ENCODE data around the gene CRTC1. TPM values are rescaled to one million over a fixed set of nuclear protein-coding genes. Genes with fewer than 3 reads are reported as not detected.

Gene CRTC1
- total RNA-seq, 1 experiment from 2014 or later, result 18.1 TPM

- no peaks in the 10 kb centered on the region for H3K36me3 ChIP-seq (ENCODE audit: insufficient read depth, low read length, poor library complexity, severe bottlenecking)
- no peaks in the 10 kb centered on the region for H3K27me3 ChIP-seq (replicated peaks; ENCODE audit: insufficient read depth, low read depth, low read length, poor library complexity)
- ChIA-PET POLR2A (ENCODE audit: low non-redundant PET) (no interaction called here), CTCF (no interaction called here)
- no peaks in the 10 kb centered on the region for H3K4me1 ChIP-seq (ENCODE audit: insufficient read depth, low read length, poor library complexity, severe bottlenecking)
- H3K9me3 ChIP-seq (ENCODE audit: low read depth, low read length, poor library complexity, severe bottlenecking), result no peaks in the 10 kb centered on the region
- intact Hi-C loops (cut with micrococcal nuclease; ENCODE audit: unreplicated experiment), result no loop called here
- H3K27ac ChIP-seq (ENCODE audit: low read depth, low read length, poor library complexity, severe bottlenecking), result no peak overlapping the region
- TF ChIP-seq CTCF (conservative IDR thresholded peaks at IDR 0.05; ENCODE audit: low read depth, low read length) (no peak), EZH2 (IDR thresholded peaks at IDR 0.05; ENCODE audit: borderline replicate concordance, low read depth, low read length, poor library complexity, severe bottlenecking) (no peak)
- no TSS peak for BruUV-seq (replicated peaks)
- DNase-seq (ENCODE audit: low spot score), result no peak
- no peak overlapping the region for H3K4me3 ChIP-seq (ENCODE audit: low read depth, low read length, poor library complexity, severe bottlenecking)
These were observed 25.2 kb downstream of the CRTC1 start for GRCh38 chr19:18708452-18709231.

- no peak for DNase-seq (ENCODE audit: low spot score)
- CTCF ChIA-PET, result no interaction called here
These were observed 26.1 kb downstream of the CRTC1 start for GRCh38 chr19:18709546-18709945.

GRCh38 chr19:18710186-18710585, 26.7 kb downstream of the CRTC1 start:
- BruUV-seq (replicated peaks), result no TSS peak
- no peaks in the 10 kb centered on the region for H3K36me3 ChIP-seq (ENCODE audit: insufficient read depth, low read length, poor library complexity, severe bottlenecking)
- H3K4me1 ChIP-seq (ENCODE audit: insufficient read depth, low read length, poor library complexity, severe bottlenecking), result no peaks in the 10 kb centered on the region
- intact Hi-C loops (cut with micrococcal nuclease; ENCODE audit: unreplicated experiment), result no loop called here
- ChIA-PET CTCF (no interaction called here), POLR2A (ENCODE audit: low non-redundant PET) (no interaction called here)
- H3K27me3 ChIP-seq (replicated peaks; ENCODE audit: insufficient read depth, low read depth, low read length, poor library complexity), result no peaks in the 10 kb centered on the region
- DNase-seq (ENCODE audit: low spot score), result no peak
- H3K27ac ChIP-seq (ENCODE audit: low read depth, low read length, poor library complexity, severe bottlenecking), result no peak overlapping the region
- TF ChIP-seq CTCF (conservative IDR thresholded peaks at IDR 0.05; ENCODE audit: low read depth, low read length) (no peak), EZH2 (IDR thresholded peaks at IDR 0.05; ENCODE audit: borderline replicate concordance, low read depth, low read length, poor library complexity, severe bottlenecking) (no peak)
- no peak overlapping the region for H3K4me3 ChIP-seq (ENCODE audit: low read depth, low read length, poor library complexity, severe bottlenecking)
- no peaks in the 10 kb centered on the region for H3K9me3 ChIP-seq (ENCODE audit: low read depth, low read length, poor library complexity, severe bottlenecking)

More at GRCh38 chr19:18709546-18709945, 26.1 kb downstream of the CRTC1 start:
- intact Hi-C loops (cut with micrococcal nuclease; ENCODE audit: unreplicated experiment), result no loop called here
- no TSS peak for BruUV-seq (replicated peaks)
- Histone ChIP-seq H3K36me3 (ENCODE audit: insufficient read depth, low read length, poor library complexity, severe bottlenecking) (no peaks in the 10 kb centered on the region), H3K27ac (ENCODE audit: low read depth, low read length, poor library complexity, severe bottlenecking) (no peak overlapping the region), H3K4me3 (ENCODE audit: low read depth, low read length, poor library complexity, severe bottlenecking) (no peak overlapping the region), H3K4me1 (ENCODE audit: insufficient read depth, low read length, poor library complexity, severe bottlenecking) (no peaks in the 10 kb centered on the region), H3K9me3 (ENCODE audit: low read depth, low read length, poor library complexity, severe bottlenecking) (no peaks in the 10 kb centered on the region), H3K27me3 (replicated peaks; ENCODE audit: insufficient read depth, low read depth, low read length, poor library complexity) (no peaks in the 10 kb centered on the region)
- TF ChIP-seq CTCF (conservative IDR thresholded peaks at IDR 0.05; ENCODE audit: low read depth, low read length), result no peak
- no peak for TF ChIP-seq EZH2 (IDR thresholded peaks at IDR 0.05; ENCODE audit: borderline replicate concordance, low read depth, low read length, poor library complexity, severe bottlenecking)
- POLR2A ChIA-PET (ENCODE audit: low non-redundant PET), result no interaction called here
